PC-9 (cell line): ENCODE results near the gene IL2RA. TPM values are rescaled to one million over a fixed set of nuclear protein-coding genes. Genes with fewer than 3 reads are reported as not detected.

Experiments
- BruUV-seq: library from RNA; stranded (reverse); fragments of 400-500 nt; replicated peaks from 2 replicates; lab custom pipeline; 2021; lab: Mats Ljungman, UMichigan
- CTCF ChIA-PET: fragments of 300-600 bp; sonication (Branson Sonifier 250); formaldehyde crosslinking; loops from one replicate; lab custom pipeline; 2022; ENCODE audit warnings: antibody characterized with exemption; lab: Charles Lee
- POLR2A ChIA-PET: fragments of 300-600 bp; sonication (Branson Sonifier 250); formaldehyde crosslinking; loops from one replicate; lab custom pipeline; 2022; ENCODE audit warnings: antibody characterized with exemption; ENCODE audit not compliant: unreplicated experiment; lab: Charles Lee
- DNase-seq, 2 experiments: peaks; one replicate each; pipeline versions ENCODE4 v3.0.0 to v3.0.0-alpha.2; 2015 to 2022; ENCODE audit warnings: mixed read lengths in 1 of 2
- H2AFZ ChIP-seq: fragments of 200-600 bp; sonication (generic); 2 replicates; pipeline ENCODE4 v1.8.1; 2017; ENCODE audit warnings: antibody characterized with exemption
- H3F3A ChIP-seq: fragments of 200-600 bp; sonication (generic); 2 replicates; pipeline ENCODE4 v1.8.1; 2017; ENCODE audit warnings: antibody characterized with exemption, mild to moderate bottlenecking, low read depth; ENCODE audit not compliant: insufficient read depth
- H3K27ac ChIP-seq: fragments of 200-600 bp; sonication (generic); 2 replicates; pipeline ENCODE4 v1.6.1; 2016; ENCODE audit warnings: mixed run types
- H3K27me3 ChIP-seq: fragments of 200-600 bp; sonication (generic); 2 replicates; pipeline ENCODE4 v1.6.1; 2016; ENCODE audit warnings: low read depth, mixed run types; ENCODE audit not compliant: insufficient read depth
- H3K36me3 ChIP-seq: fragments of 200-600 bp; sonication (generic); 2 replicates; pipeline ENCODE4 v1.6.1; 2016; ENCODE audit warnings: low read depth, mixed run types
- H3K4me1 ChIP-seq: fragments of 200-600 bp; sonication (generic); replicated peaks from 2 replicates; pipeline ENCODE4 v1.6.1; 2016; ENCODE audit warnings: mixed run types; ENCODE audit not compliant: insufficient read depth
- H3K4me2 ChIP-seq: fragments of 200-600 bp; sonication (generic); 2 replicates; pipeline ENCODE4 v1.6.1; 2017; ENCODE audit warnings: mixed run types
- H3K4me3 ChIP-seq: fragments of 200-600 bp; sonication (generic); 2 replicates; pipeline ENCODE4 v1.6.1; 2016; ENCODE audit warnings: mixed run types
- H3K79me2 ChIP-seq: fragments of 200-600 bp; sonication (generic); 2 replicates; pipeline ENCODE4 v1.6.1; 2017; ENCODE audit warnings: low read depth, mixed run types
- H3K9me2 ChIP-seq: fragments of 200-600 bp; sonication (generic); 2 replicates; pipeline ENCODE4 v1.8.1; 2017; ENCODE audit warnings: mild to moderate bottlenecking; ENCODE audit not compliant: insufficient read depth
- H3K9me3 ChIP-seq: fragments of 200-600 bp; sonication (generic); 2 replicates; pipeline ENCODE4 v1.8.1; 2016; ENCODE audit warnings: low read depth; ENCODE audit not compliant: insufficient read depth
- H4K20me1 ChIP-seq: fragments of 200-600 bp; sonication (generic); 2 replicates; pipeline ENCODE4 v1.8.1; 2017; ENCODE audit not compliant: insufficient read depth
- EZH2 ChIP-seq: fragments of 200-600 bp; sonication (generic); IDR thresholded peaks from 2 replicates; pipeline ENCODE4 v1.8.0; 2017; ENCODE audit warnings: antibody characterized with exemption, low read depth
- intact Hi-C: fragments of 100-400 bp; cut with micrococcal nuclease; formaldehyde crosslinking; loops from one replicate; pipeline ENCODE4 v1.10.0; 2022; ENCODE audit not compliant: unreplicated experiment
- total RNA-seq: library from RNA; stranded (reverse); gene quantifications from 2 replicates; pipeline ENCODE4 v1.2.3, GENCODE V29; 2021
- TF ChIP-seq, protein P1 (sequence below): fragments of 200-600 bp; sonication (generic); conservative IDR thresholded peaks from 2 replicates; pipeline ENCODE4 v1.6.1; 2017; ENCODE audit warnings: mixed run types, antibody characterized with exemption, mild to moderate bottlenecking, moderate library complexity

The IL2RA gene
- total RNA-seq, 1 experiment from 2014 or later = not detected

DNA sequence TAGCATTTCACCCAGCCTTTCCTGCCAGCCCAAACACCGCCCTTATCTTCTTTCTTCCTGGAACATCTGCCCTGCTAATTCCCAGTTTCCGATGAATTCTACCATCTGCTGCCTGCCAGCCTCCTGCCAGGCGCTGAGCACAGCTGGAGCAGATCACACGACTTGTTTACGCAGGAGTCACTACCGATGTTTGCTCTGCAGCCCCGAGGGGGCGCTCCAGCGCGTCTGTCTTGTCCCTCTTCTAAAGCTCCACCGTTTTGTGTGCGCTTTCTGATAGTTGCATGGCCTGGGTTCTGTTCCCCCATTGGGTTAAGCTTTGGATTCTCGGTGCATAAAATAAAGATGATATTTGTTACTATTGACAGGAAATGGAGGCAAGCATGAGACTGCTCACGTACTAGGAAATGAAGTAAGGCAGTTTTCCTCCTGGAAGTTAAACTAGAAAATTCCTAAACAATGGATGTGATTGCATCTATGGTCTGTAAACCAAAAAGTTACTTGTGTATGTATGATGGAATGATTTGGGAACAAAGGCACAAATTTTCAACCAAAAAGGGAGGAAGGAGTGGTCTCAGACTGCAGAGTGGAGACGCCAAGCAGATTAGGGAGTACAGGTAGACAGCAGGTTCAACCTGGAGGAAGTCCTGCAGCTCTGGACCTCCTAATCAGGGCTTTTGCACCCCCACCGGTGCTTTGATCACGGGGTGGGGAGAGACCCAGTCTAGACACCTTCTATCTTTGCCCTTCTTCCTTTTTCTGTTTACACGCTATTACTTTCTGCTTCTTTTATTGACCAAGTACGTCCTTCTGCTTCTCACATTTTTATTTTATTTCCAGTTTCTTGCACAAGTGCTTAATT is 24.4 kb upstream of the IL2RA start:
- peaks cover 11% of the 10 kb centered on the region for H3K27me3 ChIP-seq
- DNase-seq = peak in 1 of 2 experiments; percentile 62
- intact Hi-C loops = loop anchor here (5.0 to 10.0 kb wide), 3 partner anchors 194 to 1272 kb away; partner anchors contain the start of gene FBH1
- H2AFZ ChIP-seq = no peak overlapping the region
- H3K4me2 ChIP-seq = no peak overlapping the region
- H3K4me1 ChIP-seq = peaks cover 14% of the 10 kb centered on the region
- H3F3A ChIP-seq = no peaks in the 10 kb centered on the region
- TF ChIP-seq, protein P1, sequence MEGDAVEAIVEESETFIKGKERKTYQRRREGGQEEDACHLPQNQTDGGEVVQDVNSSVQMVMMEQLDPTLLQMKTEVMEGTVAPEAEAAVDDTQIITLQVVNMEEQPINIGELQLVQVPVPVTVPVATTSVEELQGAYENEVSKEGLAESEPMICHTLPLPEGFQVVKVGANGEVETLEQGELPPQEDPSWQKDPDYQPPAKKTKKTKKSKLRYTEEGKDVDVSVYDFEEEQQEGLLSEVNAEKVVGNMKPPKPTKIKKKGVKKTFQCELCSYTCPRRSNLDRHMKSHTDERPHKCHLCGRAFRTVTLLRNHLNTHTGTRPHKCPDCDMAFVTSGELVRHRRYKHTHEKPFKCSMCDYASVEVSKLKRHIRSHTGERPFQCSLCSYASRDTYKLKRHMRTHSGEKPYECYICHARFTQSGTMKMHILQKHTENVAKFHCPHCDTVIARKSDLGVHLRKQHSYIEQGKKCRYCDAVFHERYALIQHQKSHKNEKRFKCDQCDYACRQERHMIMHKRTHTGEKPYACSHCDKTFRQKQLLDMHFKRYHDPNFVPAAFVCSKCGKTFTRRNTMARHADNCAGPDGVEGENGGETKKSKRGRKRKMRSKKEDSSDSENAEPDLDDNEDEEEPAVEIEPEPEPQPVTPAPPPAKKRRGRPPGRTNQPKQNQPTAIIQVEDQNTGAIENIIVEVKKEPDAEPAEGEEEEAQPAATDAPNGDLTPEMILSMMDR = peak; percentile 43; the same call in 1 of the 2 replicates
- no peak for TF ChIP-seq EZH2
- H3K9me3 ChIP-seq = no peaks in the 10 kb centered on the region
- peaks cover 24% of the 10 kb centered on the region for H3K79me2 ChIP-seq
- peaks cover 16% of the 10 kb centered on the region for H4K20me1 ChIP-seq
- no peak overlapping the region for H3K27ac ChIP-seq
- ChIA-PET POLR2A (no interaction called here), CTCF (interaction anchor here (0.5 to 0.9 kb wide), 5 partner anchors 33 to 1899 kb away, joined by 3 to 4 read pairs (median 3); no protein-coding TSS in a partner anchor)
- no peaks in the 10 kb centered on the region for H3K36me3 ChIP-seq
- no peaks in the 10 kb centered on the region for H3K9me2 ChIP-seq
- no TSS peak for BruUV-seq
- no peak overlapping the region for H3K4me3 ChIP-seq

DNA sequence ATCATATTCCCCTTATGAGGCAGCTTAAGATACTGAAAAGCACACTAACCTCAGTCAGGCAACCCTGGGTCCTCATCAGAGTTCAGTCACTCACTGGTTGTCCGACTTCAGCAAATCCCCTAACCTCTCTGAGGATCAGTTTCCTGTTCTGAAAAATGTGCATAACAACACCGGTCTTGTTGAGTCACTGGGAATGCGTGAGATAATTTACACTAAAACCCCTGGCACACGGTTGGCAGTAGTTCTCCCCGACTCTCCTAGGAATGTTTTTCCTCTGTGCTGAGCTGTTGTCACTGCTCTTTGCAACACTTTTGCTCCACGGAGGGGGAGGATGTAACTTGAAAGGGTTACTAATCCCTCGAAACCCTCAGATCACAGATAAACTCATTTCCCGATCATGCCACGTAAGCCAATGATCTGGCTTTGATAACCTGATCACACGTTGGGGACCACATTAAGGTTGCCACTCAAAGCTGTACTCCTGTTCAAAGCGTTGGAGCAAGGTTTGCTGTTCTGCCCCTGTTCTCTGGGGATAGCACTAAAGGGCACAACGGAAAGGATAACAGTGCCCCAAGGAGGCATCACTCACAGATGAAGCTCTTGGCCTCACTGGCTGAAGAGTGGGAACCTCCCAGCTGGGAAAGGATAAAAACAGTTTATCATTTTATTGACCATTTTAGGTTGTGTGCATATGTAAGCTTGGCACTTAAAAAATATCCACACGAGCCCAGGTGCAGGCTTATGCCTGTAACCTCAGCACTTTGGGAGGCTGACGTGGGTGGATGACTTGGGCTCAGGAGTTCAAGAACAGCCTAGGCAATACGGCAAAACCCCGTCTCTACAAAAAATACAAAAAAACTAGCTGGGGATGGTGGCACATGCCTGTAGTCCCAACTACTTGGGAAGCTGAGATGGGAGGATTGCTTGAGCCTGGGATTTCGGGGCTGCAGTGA is 21.6 kb upstream of the IL2RA start:
- ChIA-PET POLR2A (interaction anchor here (0.7 kb wide), 1 partner anchor 535 kb away, joined by 4 read pairs; no protein-coding TSS in a partner anchor), CTCF (interaction anchor here (0.6 kb wide), 2 partner anchors 33 to 315 kb away, joined by 6 read pairs; no protein-coding TSS in a partner anchor)
- peaks cover 11% of the 10 kb centered on the region for H3K27me3 ChIP-seq
- H3K79me2 ChIP-seq = no peaks in the 10 kb centered on the region
- no peak overlapping the region for H2AFZ ChIP-seq
- H3K4me1 ChIP-seq = no peaks in the 10 kb centered on the region
- no peaks in the 10 kb centered on the region for H3K36me3 ChIP-seq
- TF ChIP-seq, protein P1 = no peak
- TF ChIP-seq EZH2 = no peak
- no peak overlapping the region for H3K4me3 ChIP-seq
- no peak overlapping the region for H3K27ac ChIP-seq
- BruUV-seq = no TSS peak
- no peak for DNase-seq
- no peaks in the 10 kb centered on the region for H3F3A ChIP-seq
- no peaks in the 10 kb centered on the region for H3K9me2 ChIP-seq
- H3K9me3 ChIP-seq = no peaks in the 10 kb centered on the region
- intact Hi-C loops = loop anchor here (10.0 kb wide), 1 partner anchor 1269 kb away; no protein-coding TSS in a partner anchor
- H4K20me1 ChIP-seq = no peaks in the 10 kb centered on the region
- no peak overlapping the region for H3K4me2 ChIP-seq
